ENCODE results near the gene ASXL3. TPM values are rescaled to one million over a fixed set of nuclear protein-coding genes. Genes with fewer than 3 reads are reported as not detected.

ASXL3 gene
- total and polyA plus RNA-seq, 2 donors (not counting 3 experiments of a cell fraction or from before 2014, with no cell fraction given) = 0.07 to 0.27 TPM

GRCh38 chr18:33729556-33729955 lies 151.5 kb downstream of the ASXL3 start:
- no peak for DNase-seq (ENCODE audit: low read depth, low spot score)
- dilution Hi-C loops (cut with MboI; ENCODE audit: extremely low pct_ligation_motif_present, low sequenced_read_pairs) = no loop called here
- H3K36me3 ChIP-seq (ENCODE audit: control insufficient read depth in 2 of 2, extremely low read depth in 1 of 2, insufficient read depth in 2 of 2, low read length in 2 of 2) = no peaks in the 10 kb centered on the region
- H3K79me2 ChIP-seq (ENCODE audit: control insufficient read depth, insufficient read depth, low read length) = no peaks in the 10 kb centered on the region
- ChIA-PET POLR2A (no interaction called here), CTCF (no interaction called here)
- no peak overlapping the region for H3K9ac ChIP-seq (replicated peaks; ENCODE audit: extremely low read depth, insufficient read depth, low read length)
- no peak overlapping the region for H2AFZ ChIP-seq (ENCODE audit: low read depth, low read length)
- H4K20me1 ChIP-seq (replicated peaks; ENCODE audit: control insufficient read depth, extremely low read depth, insufficient read depth, low read length) = no peaks in the 10 kb centered on the region
- intact Hi-C loops (cut with micrococcal nuclease) = no loop called here
- no TSS peak for BruUV-seq (replicated peaks)
- TF ChIP-seq EZH2 (IDR thresholded peaks at IDR 0.05; ENCODE audit: borderline replicate concordance, low read depth, low read length, severe bottlenecking) (no peak), FOS (IDR thresholded peaks at IDR 0.05; ENCODE audit: borderline replicate concordance, insufficient read depth, low read length) (no peak), POLR2A (IDR thresholded peaks at IDR 0.05; ENCODE audit: low read depth, low read length) (no peak), JUN (IDR thresholded peaks at IDR 0.05; ENCODE audit: borderline replicate concordance, insufficient read depth, insufficient read length, low read depth) (no peak), POLR2AphosphoS5 (IDR thresholded peaks at IDR 0.05; ENCODE audit: insufficient read depth, low read depth, low read length) (no peak), MYC (IDR thresholded peaks at IDR 0.05; ENCODE audit: low read depth, low read length) (no peak), CTCF (IDR thresholded peaks at IDR 0.05; ENCODE audit: extremely low read depth in 1 of 2, insufficient read depth in 1 of 2, low read depth in 1 of 2, low read length in 2 of 2) (no peak)
- no peak overlapping the region for H3K27ac ChIP-seq (ENCODE audit: insufficient read depth, low read depth, low read length)
- H3K9me3 ChIP-seq (replicated peaks; ENCODE audit: control insufficient read depth, insufficient read depth, low read length) = no peaks in the 10 kb centered on the region
- no peak overlapping the region for H3K4me3 ChIP-seq (replicated peaks in 1 of 3; ENCODE audit: insufficient read depth in 1 of 3, low read depth in 1 of 3, low read length in 3 of 3)
- H3K4me2 ChIP-seq (ENCODE audit: insufficient read depth, low read length) = no peak overlapping the region
- FAIRE-seq = no peak
- no peaks in the 10 kb centered on the region for H3K9me1 ChIP-seq (replicated peaks; ENCODE audit: control insufficient read depth, extremely low read depth, insufficient read depth, low read length)
- H3K4me1 ChIP-seq (ENCODE audit: control insufficient read depth, extremely low read depth, insufficient read depth, low read length) = no peaks in the 10 kb centered on the region
- H3K27me3 ChIP-seq (ENCODE audit: control insufficient read depth in 2 of 2, insufficient read depth in 2 of 2, low read length in 2 of 2) = no peaks in the 10 kb centered on the region
